ENCODE results near the gene ATXN7L3. TPM values are rescaled to one million over a fixed set of nuclear protein-coding genes. Genes with fewer than 3 reads are reported as not detected.

The ATXN7L3 gene
- total RNA-seq, 1 experiment from 2014 or later = 86.7 TPM

DNA sequence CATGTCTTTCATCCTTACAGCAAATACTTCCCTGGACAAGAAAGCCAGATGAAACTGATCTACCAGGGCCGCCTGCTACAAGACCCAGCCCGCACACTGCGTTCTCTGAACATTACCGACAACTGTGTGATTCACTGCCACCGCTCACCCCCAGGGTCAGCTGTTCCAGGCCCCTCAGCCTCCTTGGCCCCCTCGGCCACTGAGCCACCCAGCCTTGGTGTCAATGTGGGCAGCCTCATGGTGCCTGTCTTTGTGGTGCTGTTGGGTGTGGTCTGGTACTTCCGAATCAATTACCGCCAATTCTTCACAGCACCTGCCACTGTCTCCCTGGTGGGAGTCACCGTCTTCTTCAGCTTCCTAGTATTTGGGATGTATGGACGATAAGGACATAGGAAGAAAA lies 9.2 kb downstream of the ATXN7L3 start:
- DNase-seq (ENCODE audit: low read depth, low spot score) (no peak), ATAC-seq (no peak)
- Histone ChIP-seq H3K79me2 (ENCODE audit: insufficient read depth, low read length) (peaks cover 22% of the 10 kb centered on the region), H3K4me2 (ENCODE audit: low read length) (no peak overlapping the region), H3K36me3 (ENCODE audit: control insufficient read depth in 1 of 2, insufficient read depth in 2 of 2, low read length in 2 of 2) (peaks cover 15 to 20% of the 10 kb centered on the region in 2 experiments), H3K9me2 (ENCODE audit: insufficient read depth) (no peaks in the 10 kb centered on the region), H3K27ac (ENCODE audit: low read depth, low read length) (no peak overlapping the region), H3K4me3 (replicated peaks in 1 of 2; ENCODE audit: low read depth in 1 of 2, low read length in 2 of 2) (no peak overlapping the region), H3K4me1 (ENCODE audit: control insufficient read depth in 1 of 2, insufficient read depth in 2 of 2, low read length in 2 of 2) (peaks cover 4 to 15% of the 10 kb centered on the region in 2 experiments; a peak in 3 of 4 replicates), H4K20me1 (ENCODE audit: insufficient read depth) (no peaks in the 10 kb centered on the region), H3K9ac (ENCODE audit: low read length) (no peak overlapping the region), H2AFZ (ENCODE audit: low read depth, low read length, poor library complexity, severe bottlenecking) (no peak overlapping the region), H3K27me3 (ENCODE audit: insufficient read depth, low read length) (no peaks in the 10 kb centered on the region), H3K9me3 (ENCODE audit: control insufficient read depth in 1 of 2, insufficient read depth in 1 of 2, low read depth in 1 of 2, low read length in 2 of 2) (no peaks in the 10 kb centered on the region)
- ChIA-PET POLR2A (no interaction called here), CTCF (no interaction called here), RAD21 (ENCODE audit: low non-redundant PET in 1 of 2, low total read pairs in 2 of 2, uncharacterized antibody in 2 of 2, unreplicated experiment in 2 of 2) (no interaction called here)
- intact Hi-C loops (cut with micrococcal nuclease) = no loop called here
- no peak for TF ChIP-seq FOSL1 (IDR thresholded peaks at IDR 0.05; ENCODE audit: low read depth)
- no peak for TF ChIP-seq EZH2phosphoT487 (IDR thresholded peaks at IDR 0.05; ENCODE audit: borderline replicate concordance)
- TF ChIP-seq EZH2 (IDR thresholded peaks at IDR 0.05) = no peak
- BruUV-seq (replicated peaks) = no TSS peak

DNA sequence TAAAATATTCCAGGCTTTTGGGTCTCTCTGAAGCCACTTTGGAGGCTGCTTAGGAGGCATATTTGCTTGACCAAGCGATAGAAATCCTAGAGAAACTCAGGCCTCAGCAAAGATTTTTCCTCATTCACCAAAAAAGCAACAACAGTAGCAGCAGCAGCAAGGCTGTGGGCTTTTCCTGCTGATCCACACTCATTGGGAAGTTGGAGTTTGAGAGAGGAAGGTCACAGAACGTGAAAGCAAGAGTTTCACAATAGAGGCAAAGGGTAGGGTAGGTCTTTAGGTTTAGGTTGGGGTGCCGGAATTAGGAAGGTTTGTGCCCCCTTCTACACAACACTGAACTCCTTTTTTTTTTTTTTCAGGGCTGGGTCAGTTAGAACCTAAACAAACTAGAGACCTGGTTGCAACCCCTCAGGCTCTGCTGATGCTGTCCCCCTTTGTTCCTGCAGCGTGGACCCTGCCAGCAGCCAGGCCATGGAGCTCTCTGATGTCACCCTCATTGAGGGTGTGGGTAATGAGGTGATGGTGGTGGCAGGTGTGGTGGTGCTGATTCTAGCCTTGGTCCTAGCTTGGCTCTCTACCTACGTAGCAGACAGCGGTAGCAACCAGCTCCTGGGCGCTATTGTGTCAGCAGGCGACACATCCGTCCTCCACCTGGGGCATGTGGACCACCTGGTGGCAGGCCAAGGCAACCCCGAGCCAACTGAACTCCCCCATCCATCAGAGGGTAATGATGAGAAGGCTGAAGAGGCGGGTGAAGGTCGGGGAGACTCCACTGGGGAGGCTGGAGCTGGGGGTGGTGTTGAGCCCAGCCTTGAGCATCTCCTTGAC lies 10.9 kb downstream of the ATXN7L3 start:
- no peak overlapping the region for H2AFZ ChIP-seq (ENCODE audit: low read depth, low read length, poor library complexity, severe bottlenecking)
- H3K4me2 ChIP-seq (ENCODE audit: low read length) = peak overlapping the region; percentile 71; the same call in 1 of the 2 replicates
- ChIA-PET RAD21 (ENCODE audit: low non-redundant PET in 1 of 2, low total read pairs in 2 of 2, uncharacterized antibody in 2 of 2, unreplicated experiment in 2 of 2) (no interaction called here), POLR2A (no interaction called here), CTCF (no interaction called here)
- peaks cover 39% of the 10 kb centered on the region for H3K79me2 ChIP-seq (ENCODE audit: insufficient read depth, low read length)
- H3K9me3 ChIP-seq (ENCODE audit: control insufficient read depth in 1 of 2, insufficient read depth in 1 of 2, low read depth in 1 of 2, low read length in 2 of 2) = no peaks in the 10 kb centered on the region
- H3K36me3 ChIP-seq (ENCODE audit: control insufficient read depth in 1 of 2, insufficient read depth in 2 of 2, low read length in 2 of 2) = peaks cover 3% of the 10 kb centered on the region in 2 experiments; a peak in 3 of 4 replicates
- no peak overlapping the region for H3K9ac ChIP-seq (ENCODE audit: low read length)
- H3K27me3 ChIP-seq (ENCODE audit: insufficient read depth, low read length) = no peaks in the 10 kb centered on the region
- H3K27ac ChIP-seq (ENCODE audit: low read depth, low read length) = no peak overlapping the region
- DNase-seq (ENCODE audit: low read depth, low spot score) = no peak
- peaks cover 7 to 24% of the 10 kb centered on the region in 2 experiments; a peak in 3 of 4 replicates for H3K4me1 ChIP-seq (ENCODE audit: control insufficient read depth in 1 of 2, insufficient read depth in 2 of 2, low read length in 2 of 2)
- intact Hi-C loops (cut with micrococcal nuclease) = no loop called here
- BruUV-seq (replicated peaks) = no TSS peak
- H3K9me2 ChIP-seq (ENCODE audit: insufficient read depth) = no peaks in the 10 kb centered on the region
- ATAC-seq = no peak
- no peaks in the 10 kb centered on the region for H4K20me1 ChIP-seq (ENCODE audit: insufficient read depth)
- TF ChIP-seq FOSL1 (IDR thresholded peaks at IDR 0.05; ENCODE audit: low read depth) (no peak), ELF1 (IDR thresholded peaks at IDR 0.05; ENCODE audit: borderline replicate concordance, low read depth) (no peak), EZH2 (IDR thresholded peaks at IDR 0.05) (no peak)
- H3K4me3 ChIP-seq (replicated peaks in 1 of 2; ENCODE audit: low read depth in 1 of 2, low read length in 2 of 2) = no peak overlapping the region
